ENCODE data around the gene ZNF22.
A peak's percentile ranks its signal among the peaks of the same experiment; 100 is the strongest.

ZNF22 gene

GRCh38 chr10:44990965-44991364 is 9.8 kb upstream of the ZNF22 start:
- no peak for DNase-seq (ENCODE audit: low spot score)
- no peak overlapping the region for H3K9ac ChIP-seq (ENCODE audit: low read depth, low read length, poor library complexity)
- H3K4me3 ChIP-seq (ENCODE audit: low read length in 2 of 2), result no peak overlapping the region
- H3K4me1 ChIP-seq (ENCODE audit: control insufficient read depth in 2 of 2, insufficient read depth in 1 of 2, low read depth in 1 of 2, low read length in 2 of 2), result peaks cover 0 to 15% of the 10 kb centered on the region in 2 donors
- H2BK5ac ChIP-seq (ENCODE audit: low read length), result no peak overlapping the region
- WGBS, 2 donors (ENCODE audit: extremely low coverage in 2 of 2, insufficient read length in 2 of 2, insufficient replicate concordance in 1 of 2), result no CpG with 5 or more reads among the region's 7 CpGs
- H2BK120ac ChIP-seq (ENCODE audit: low read depth, low read length), result no peak overlapping the region
- H2BK15ac ChIP-seq (ENCODE audit: low read length), result peak overlapping the region; percentile 55
- H3K4me2 ChIP-seq (ENCODE audit: insufficient read depth, low read length, poor library complexity, severe bottlenecking), result no peak overlapping the region
- H3K4ac ChIP-seq (ENCODE audit: low read length), result no peak overlapping the region
- no peaks in the 10 kb centered on the region for H3K36me3 ChIP-seq (replicated peaks in 1 of 2; ENCODE audit: control insufficient read depth in 2 of 2, insufficient read depth in 2 of 2, low read length in 2 of 2)
- H2AFZ ChIP-seq (ENCODE audit: low read length), result no peak overlapping the region
- H3K79me1 ChIP-seq (ENCODE audit: low read depth, low read length), result no peaks in the 10 kb centered on the region
- H2AK5ac ChIP-seq (ENCODE audit: low read depth, low read length), result no peak overlapping the region
- H3K18ac ChIP-seq (ENCODE audit: low read length), result peak overlapping the region; percentile 80
- H3K27me3 ChIP-seq (ENCODE audit: control insufficient read depth in 3 of 3, insufficient read depth in 3 of 3, low read depth in 1 of 3, low read length in 3 of 3), result peaks cover 0 to 2% (median 0%) of the 10 kb centered on the region in 3 experiments
- H3K27ac ChIP-seq (replicated peaks; ENCODE audit: low read length), result no peak overlapping the region
- H3K9me3 ChIP-seq (replicated peaks in 1 of 2; ENCODE audit: control insufficient read depth in 2 of 2, insufficient read depth in 1 of 2, low read depth in 1 of 2, low read length in 2 of 2), result no peaks in the 10 kb centered on the region
- no peak overlapping the region for H3K14ac ChIP-seq (ENCODE audit: low read length)
- H4K8ac ChIP-seq (ENCODE audit: low read depth, low read length), result no peak overlapping the region
- no peak overlapping the region for H4K91ac ChIP-seq (ENCODE audit: low read depth, low read length, poor library complexity)
- no peak overlapping the region for H2BK12ac ChIP-seq (ENCODE audit: low read length)
- no peak overlapping the region for H3K23ac ChIP-seq (ENCODE audit: low read depth, low read length, poor library complexity)

DNA sequence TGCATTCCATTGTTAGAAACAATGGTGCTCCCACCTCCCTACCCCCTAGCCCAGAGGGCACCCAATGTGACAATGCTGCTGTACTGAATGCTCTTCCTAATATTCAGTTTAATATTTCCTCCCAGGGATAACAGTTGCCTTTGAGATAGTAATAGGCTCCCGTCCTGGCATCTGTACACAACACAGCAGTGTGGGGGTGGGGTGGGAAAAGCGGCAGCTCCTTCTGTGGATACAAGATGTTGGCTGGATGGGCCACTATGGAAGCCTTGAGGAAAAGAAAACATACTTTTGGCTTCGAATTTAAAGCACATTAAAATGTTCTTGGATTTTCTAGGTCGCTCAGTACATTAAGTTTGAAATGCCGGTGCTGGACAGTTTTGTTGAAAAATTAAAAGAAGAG is 9.2 kb upstream of the ZNF22 start:
- Histone ChIP-seq H3K18ac (ENCODE audit: low read length) (no peak overlapping the region), H3K4me1 (ENCODE audit: control insufficient read depth in 2 of 2, insufficient read depth in 1 of 2, low read depth in 1 of 2, low read length in 2 of 2) (peaks cover 0 to 15% of the 10 kb centered on the region in 2 donors), H2BK5ac (ENCODE audit: low read length) (no peak overlapping the region), H3K4me2 (ENCODE audit: insufficient read depth, low read length, poor library complexity, severe bottlenecking) (no peak overlapping the region), H3K27me3 (ENCODE audit: control insufficient read depth in 3 of 3, insufficient read depth in 3 of 3, low read depth in 1 of 3, low read length in 3 of 3) (peaks cover 0 to 2% (median 0%) of the 10 kb centered on the region in 3 experiments), H3K27ac (replicated peaks; ENCODE audit: low read length) (no peak overlapping the region), H3K36me3 (replicated peaks in 1 of 2; ENCODE audit: control insufficient read depth in 2 of 2, insufficient read depth in 2 of 2, low read length in 2 of 2) (no peaks in the 10 kb centered on the region), H4K91ac (ENCODE audit: low read depth, low read length, poor library complexity) (no peak overlapping the region), H2BK15ac (ENCODE audit: low read length) (no peak overlapping the region), H3K4ac (ENCODE audit: low read length) (no peak overlapping the region), H4K8ac (ENCODE audit: low read depth, low read length) (no peak overlapping the region), H2AFZ (ENCODE audit: low read length) (no peak overlapping the region), H3K9ac (ENCODE audit: low read depth, low read length, poor library complexity) (no peak overlapping the region), H3K4me3 (ENCODE audit: low read length in 2 of 2) (no peak overlapping the region), H3K23ac (ENCODE audit: low read depth, low read length, poor library complexity) (no peak overlapping the region), H3K79me1 (ENCODE audit: low read depth, low read length) (no peaks in the 10 kb centered on the region), H3K14ac (ENCODE audit: low read length) (no peak overlapping the region), H3K9me3 (replicated peaks in 1 of 2; ENCODE audit: control insufficient read depth in 2 of 2, insufficient read depth in 1 of 2, low read depth in 1 of 2, low read length in 2 of 2) (no peaks in the 10 kb centered on the region), H2BK12ac (ENCODE audit: low read length) (no peak overlapping the region), H2BK120ac (ENCODE audit: low read depth, low read length) (no peak overlapping the region), H2AK5ac (ENCODE audit: low read depth, low read length) (no peak overlapping the region)
- DNase-seq (ENCODE audit: low spot score), result no peak
- WGBS, 2 donors (ENCODE audit: extremely low coverage in 2 of 2, insufficient read length in 2 of 2, insufficient replicate concordance in 1 of 2), result no CpG with 5 or more reads among the region's 5 CpGs

DNA sequence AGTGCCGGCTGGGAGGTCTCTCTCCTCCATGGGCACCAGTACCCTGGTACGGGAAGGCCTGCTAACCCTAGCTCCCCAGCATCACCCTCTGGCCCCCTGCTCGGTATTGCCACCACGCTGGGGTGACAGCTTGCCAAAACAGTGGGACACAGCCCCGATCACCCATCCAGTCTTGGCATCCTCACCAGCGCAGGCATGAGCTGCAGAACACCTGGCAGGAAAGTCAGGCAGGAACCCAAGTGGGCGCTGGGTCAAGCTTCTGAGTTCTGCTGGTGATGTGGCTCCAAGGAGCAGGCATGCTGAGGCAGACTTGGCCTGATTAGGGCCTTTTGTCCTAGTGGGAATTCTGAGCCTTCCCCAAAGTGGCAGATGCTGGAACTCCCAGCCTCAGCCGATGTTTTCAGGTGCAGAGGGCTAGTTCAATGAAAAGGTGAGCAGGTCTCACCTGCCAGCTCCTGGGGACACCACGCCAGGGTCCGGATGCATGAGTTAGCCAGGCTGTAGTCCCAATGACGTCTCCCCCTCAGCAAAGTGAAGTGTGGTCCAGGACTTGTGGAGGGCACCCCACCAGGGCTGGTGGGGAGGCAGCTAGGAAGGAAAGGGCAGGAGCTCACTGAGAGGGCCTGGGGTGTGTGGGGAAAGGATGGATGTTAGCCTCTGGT is 8.5 kb upstream of the ZNF22 start:
- no CpG with 5 or more reads among the region's 11 CpGs for WGBS, 2 donors (ENCODE audit: extremely low coverage in 2 of 2, insufficient read length in 2 of 2, insufficient replicate concordance in 1 of 2)
- Histone ChIP-seq H3K9ac (ENCODE audit: low read depth, low read length, poor library complexity) (no peak overlapping the region), H3K23ac (ENCODE audit: low read depth, low read length, poor library complexity) (no peak overlapping the region), H3K4me1 (ENCODE audit: control insufficient read depth in 2 of 2, insufficient read depth in 1 of 2, low read depth in 1 of 2, low read length in 2 of 2) (peaks cover 0 to 15% of the 10 kb centered on the region in 2 donors), H3K4me2 (ENCODE audit: insufficient read depth, low read length, poor library complexity, severe bottlenecking) (no peak overlapping the region), H3K27ac (replicated peaks; ENCODE audit: low read length) (no peak overlapping the region), H3K4me3 (ENCODE audit: low read length in 2 of 2) (no peak overlapping the region), H3K79me1 (ENCODE audit: low read depth, low read length) (no peaks in the 10 kb centered on the region), H4K8ac (ENCODE audit: low read depth, low read length) (no peak overlapping the region), H4K91ac (ENCODE audit: low read depth, low read length, poor library complexity) (no peak overlapping the region), H3K14ac (ENCODE audit: low read length) (no peak overlapping the region), H2BK12ac (ENCODE audit: low read length) (no peak overlapping the region), H2BK120ac (ENCODE audit: low read depth, low read length) (no peak overlapping the region), H2BK5ac (ENCODE audit: low read length) (no peak overlapping the region), H3K9me3 (replicated peaks in 1 of 2; ENCODE audit: control insufficient read depth in 2 of 2, insufficient read depth in 1 of 2, low read depth in 1 of 2, low read length in 2 of 2) (no peaks in the 10 kb centered on the region), H3K4ac (ENCODE audit: low read length) (no peak overlapping the region), H2AFZ (ENCODE audit: low read length) (no peak overlapping the region), H3K18ac (ENCODE audit: low read length) (peak overlapping the region; percentile 20), H3K27me3 (ENCODE audit: control insufficient read depth in 3 of 3, insufficient read depth in 3 of 3, low read depth in 1 of 3, low read length in 3 of 3) (peaks cover 0 to 2% (median 0%) of the 10 kb centered on the region in 3 experiments), H3K36me3 (replicated peaks in 1 of 2; ENCODE audit: control insufficient read depth in 2 of 2, insufficient read depth in 2 of 2, low read length in 2 of 2) (no peaks in the 10 kb centered on the region), H2BK15ac (ENCODE audit: low read length) (no peak overlapping the region), H2AK5ac (ENCODE audit: low read depth, low read length) (no peak overlapping the region)
- no peak for DNase-seq (ENCODE audit: low spot score)

GRCh38 chr10:44992732-44993225 is 7.9 kb upstream of the ZNF22 start:
- Histone ChIP-seq H3K36me3 (replicated peaks in 1 of 2; ENCODE audit: control insufficient read depth in 2 of 2, insufficient read depth in 2 of 2, low read length in 2 of 2) (no peaks in the 10 kb centered on the region), H4K91ac (ENCODE audit: low read depth, low read length, poor library complexity) (no peak overlapping the region), H3K4ac (ENCODE audit: low read length) (no peak overlapping the region), H2BK5ac (ENCODE audit: low read length) (no peak overlapping the region), H2BK15ac (ENCODE audit: low read length) (no peak overlapping the region), H3K9me3 (replicated peaks in 1 of 2; ENCODE audit: control insufficient read depth in 2 of 2, insufficient read depth in 1 of 2, low read depth in 1 of 2, low read length in 2 of 2) (no peaks in the 10 kb centered on the region), H2BK12ac (ENCODE audit: low read length) (no peak overlapping the region), H3K9ac (ENCODE audit: low read depth, low read length, poor library complexity) (no peak overlapping the region), H2BK120ac (ENCODE audit: low read depth, low read length) (peak overlapping the region; percentile 17), H3K14ac (ENCODE audit: low read length) (no peak overlapping the region), H3K23ac (ENCODE audit: low read depth, low read length, poor library complexity) (peak overlapping the region; percentile 2), H4K8ac (ENCODE audit: low read depth, low read length) (no peak overlapping the region), H3K4me1 (ENCODE audit: control insufficient read depth in 2 of 2, insufficient read depth in 1 of 2, low read depth in 1 of 2, low read length in 2 of 2) (peaks cover 0 to 15% of the 10 kb centered on the region in 2 donors), H3K27me3 (ENCODE audit: control insufficient read depth in 3 of 3, insufficient read depth in 3 of 3, low read depth in 1 of 3, low read length in 3 of 3) (peaks cover 0 to 1% (median 0%) of the 10 kb centered on the region in 3 experiments), H3K4me2 (ENCODE audit: insufficient read depth, low read length, poor library complexity, severe bottlenecking) (no peak overlapping the region), H2AFZ (ENCODE audit: low read length) (no peak overlapping the region), H3K79me1 (ENCODE audit: low read depth, low read length) (no peaks in the 10 kb centered on the region), H3K4me3 (ENCODE audit: low read length in 2 of 2) (no peak overlapping the region), H3K27ac (replicated peaks; ENCODE audit: low read length) (no peak overlapping the region), H3K18ac (ENCODE audit: low read length) (peak overlapping the region; percentile 30), H2AK5ac (ENCODE audit: low read depth, low read length) (no peak overlapping the region)
- WGBS, 2 donors (ENCODE audit: extremely low coverage in 2 of 2, insufficient read length in 2 of 2, insufficient replicate concordance in 1 of 2), result no CpG with 5 or more reads among the region's 8 CpGs
- no peak for DNase-seq (ENCODE audit: low spot score)
